Measurements from ENCODE around the gene ARL4D.

The ARL4D gene

GRCh38 chr17:43430936-43431713 lies 32.3 kb downstream of the ARL4D start:
- no peaks in the 10 kb centered on the region for H3K36me3 ChIP-seq (replicated peaks)
- DNase-seq, result no peak
- H3K4me3 ChIP-seq (ENCODE audit: low read depth, low read length), result no peak overlapping the region
- H3K27ac ChIP-seq, result no peak overlapping the region
- no peak for TF ChIP-seq CTCF (IDR thresholded peaks at IDR 0.05; ENCODE audit: low read depth, low read length, missing control alignments)
- no peaks in the 10 kb centered on the region for H3K27me3 ChIP-seq (replicated peaks)
- in situ Hi-C loops (cut with HindIII; ENCODE audit: low pct_ligation_motif_present, low sequenced_read_pairs), result no loop called here

GRCh38 chr17:43431714-43432523 lies 33.1 kb downstream of the ARL4D start:
- Histone ChIP-seq H3K27ac (no peak overlapping the region), H3K27me3 (replicated peaks) (no peaks in the 10 kb centered on the region), H3K36me3 (replicated peaks) (no peaks in the 10 kb centered on the region), H3K4me3 (ENCODE audit: low read depth, low read length) (no peak overlapping the region)
- DNase-seq, result no peak
- in situ Hi-C loops (cut with HindIII; ENCODE audit: low pct_ligation_motif_present, low sequenced_read_pairs), result no loop called here
- TF ChIP-seq CTCF (IDR thresholded peaks at IDR 0.05; ENCODE audit: low read depth, low read length, missing control alignments), result no peak

- no peak for DNase-seq
- TF ChIP-seq CTCF (IDR thresholded peaks at IDR 0.05; ENCODE audit: low read depth, low read length, missing control alignments), result no peak
- Histone ChIP-seq H3K27ac (no peak overlapping the region), H3K4me3 (ENCODE audit: low read depth, low read length) (no peak overlapping the region), H3K27me3 (replicated peaks) (no peaks in the 10 kb centered on the region), H3K36me3 (replicated peaks) (no peaks in the 10 kb centered on the region)
- in situ Hi-C loops (cut with HindIII; ENCODE audit: low pct_ligation_motif_present, low sequenced_read_pairs), result no loop called here
These were observed 36.1 kb downstream of the ARL4D start for GRCh38 chr17:43434902-43435319.

- no peak for TF ChIP-seq CTCF (IDR thresholded peaks at IDR 0.05; ENCODE audit: low read depth, low read length, missing control alignments)
- DNase-seq, result no peak
- H3K4me3 ChIP-seq (ENCODE audit: low read depth, low read length), result no peak overlapping the region
- in situ Hi-C loops (cut with HindIII; ENCODE audit: low pct_ligation_motif_present, low sequenced_read_pairs), result no loop called here
- H3K27ac ChIP-seq, result no peak overlapping the region
- H3K36me3 ChIP-seq (replicated peaks), result no peaks in the 10 kb centered on the region
- no peaks in the 10 kb centered on the region for H3K27me3 ChIP-seq (replicated peaks)
These were observed 39.0 kb downstream of the ARL4D start for GRCh38 chr17:43437756-43438155.

GRCh38 chr17:43438626-43439025 lies 39.8 kb downstream of the ARL4D start:
- DNase-seq, result no peak
- no peak for TF ChIP-seq CTCF (IDR thresholded peaks at IDR 0.05; ENCODE audit: low read depth, low read length, missing control alignments)
- Histone ChIP-seq H3K27me3 (replicated peaks) (no peaks in the 10 kb centered on the region), H3K36me3 (replicated peaks) (no peaks in the 10 kb centered on the region), H3K27ac (no peak overlapping the region), H3K4me3 (ENCODE audit: low read depth, low read length) (no peak overlapping the region)
- in situ Hi-C loops (cut with HindIII; ENCODE audit: low pct_ligation_motif_present, low sequenced_read_pairs), result no loop called here
